GM12878 (cell line): Measurements from ENCODE around the gene SUFU. TPM values are rescaled to one million over a fixed set of nuclear protein-coding genes. Genes with fewer than 3 reads are reported as not detected.

Experiments used
- ATAC-seq: fragments of 200-7000 bp; cut with Tn5 transposase; 3 replicates; pipeline ENCODE4 v1.9.1; 2020; ENCODE audit warnings: mild to moderate bottlenecking, moderate library complexity
- BruUV-seq: library from RNA; stranded (reverse); fragments of 400-500 nt; replicated peaks from 2 replicates; lab custom pipeline; 2021; lab: Mats Ljungman, UMichigan
- CTCF ChIA-PET: fragments of 300-600 bp; sonication (Branson Sonifier 250); formaldehyde crosslinking; extraction: SDS; loops from one replicate; lab custom pipeline; 2021; ENCODE audit warnings: inconsistent platforms; lab: Yijun Ruan, JAX
- POLR2A ChIA-PET: fragments of 350-600 bp; formaldehyde crosslinking; extraction: SDS; loops from one replicate; lab custom pipeline; 2021; ENCODE audit warnings: inconsistent platforms; lab: Charles Lee
- RAD21 ChIA-PET: fragments of 300-600 bp; sonication (Branson Sonifier 250); formaldehyde crosslinking; loops from one replicate; lab custom pipeline; 2023; ENCODE audit warnings: antibody characterized with exemption; ENCODE audit not compliant: unreplicated experiment; lab: Charles Lee
- SMC1A ChIA-PET: fragments of 300-600 bp; sonication (Branson Sonifier 250); formaldehyde crosslinking; loops from one replicate; lab custom pipeline; 2023; ENCODE audit not compliant: unreplicated experiment, uncharacterized antibody; lab: Charles Lee
- DNase-seq: peaks from one replicate; pipeline ENCODE4 v3.0.0-alpha.2; 2011; ENCODE audit warnings: low read depth, low spot score
- FAIRE-seq: peaks from 3 replicates; lab custom pipeline; 2011; peaks lifted over from hg19 to GRCh38; lab: Jason Lieb, UNC
- H2AFZ ChIP-seq: 2 replicates; pipeline ENCODE4 v1.6.0; 2011; ENCODE audit warnings: low read depth, low read length, control low read depth; ENCODE audit not compliant: control insufficient read depth
- H3K27ac ChIP-seq: 2 replicates; pipeline ENCODE4 v1.5.1; 2011; ENCODE audit warnings: control low read depth; ENCODE audit not compliant: control insufficient read depth, insufficient read depth
- H3K27me3 ChIP-seq, 2 experiments: replicated peaks in 1 of 2; 2 replicates each; pipeline versions ENCODE4 v1.6.0 to v1.6.1; 2011; ENCODE audit warnings: low read length in 1 of 2; ENCODE audit not compliant: control insufficient read depth in 2 of 2, insufficient read depth in 2 of 2
- H3K36me3 ChIP-seq, 2 experiments: 2 replicates each; pipeline ENCODE4 v1.5.1; 2011; ENCODE audit warnings: low read length in 1 of 2; ENCODE audit not compliant: control insufficient read depth in 2 of 2, insufficient read depth in 2 of 2
- H3K4me1 ChIP-seq: 2 replicates; pipeline ENCODE4 v1.6.1; 2011; ENCODE audit warnings: mild to moderate bottlenecking, low read length, moderate library complexity, mixed read lengths; ENCODE audit not compliant: control insufficient read depth, insufficient read depth
- H3K4me2 ChIP-seq: 2 replicates; pipeline ENCODE4 v1.6.0; 2011; ENCODE audit warnings: control low read depth; ENCODE audit not compliant: control insufficient read depth, insufficient read depth
- H3K4me3 ChIP-seq: fragments of 200-600 bp; sonication (generic); 2 replicates; pipeline ENCODE4 v1.5.1; 2016
- H3K79me2 ChIP-seq: 2 replicates; pipeline ENCODE4 v1.6.0; 2011; ENCODE audit warnings: low read length; ENCODE audit not compliant: control insufficient read depth, insufficient read depth
- H3K9ac ChIP-seq: 2 replicates; pipeline ENCODE4 v1.8.0; 2011; ENCODE audit warnings: low read length, control low read depth, mixed read lengths; ENCODE audit not compliant: control insufficient read depth, insufficient read depth
- H3K9me3 ChIP-seq: replicated peaks from 3 replicates; pipeline ENCODE4 v1.5.1; 2011; ENCODE audit warnings: mild to moderate bottlenecking, low read length; ENCODE audit not compliant: control insufficient read depth, insufficient read depth
- H4K20me1 ChIP-seq: 2 replicates; pipeline ENCODE4 v1.6.0; 2011; ENCODE audit not compliant: control insufficient read depth, insufficient read depth
- EZH2 ChIP-seq: IDR thresholded peaks from 2 replicates; pipeline ENCODE4 v1.6.1; 2012; ENCODE audit warnings: low read depth, mild to moderate bottlenecking, control low read depth, inconsistent platforms, low read length, borderline replicate concordance; ENCODE audit not compliant: control insufficient read depth
- LARP7 ChIP-seq: fragments of 450-650 bp; IDR thresholded peaks from 2 replicates; pipeline ENCODE4 v1.6.1; 2017; ENCODE audit warnings: mild to moderate bottlenecking
- NRF1 ChIP-seq: conservative IDR thresholded peaks from 2 replicates; pipeline ENCODE4 v1.6.1; 2011; ENCODE audit warnings: mild to moderate bottlenecking, low read depth, low read length, improper control_type of control experiment
- POLR2AphosphoS2 ChIP-seq: IDR thresholded peaks from 2 replicates; pipeline ENCODE4 v1.6.1; 2011; ENCODE audit warnings: low read depth, mild to moderate bottlenecking, low read length, improper control_type of control experiment, moderate library complexity
- POLR2AphosphoS5 ChIP-seq: IDR thresholded peaks from 2 replicates; pipeline ENCODE4 v1.6.1; 2011; ENCODE audit warnings: mild to moderate bottlenecking, low read length, inconsistent platforms
- STAT1 ChIP-seq: fragments of 450-650 bp; conservative IDR thresholded peaks from 2 replicates; pipeline ENCODE4 v1.6.1; 2014; ENCODE audit warnings: antibody characterized with exemption, mild to moderate bottlenecking
- SUZ12 ChIP-seq: fragments of 200-600 bp; sonication (generic); IDR thresholded peaks from one replicate; pipeline ENCODE4 v1.6.1; 2018; ENCODE audit warnings: antibody characterized with exemption, mild to moderate bottlenecking; ENCODE audit not compliant: unreplicated experiment
- ZNF622 ChIP-seq: fragments of 450-650 bp; IDR thresholded peaks from 2 replicates; pipeline ENCODE4 v1.6.1; 2017; ENCODE audit warnings: mild to moderate bottlenecking, inconsistent platforms
- WGBS: methylation state at CpG from one replicate; pipeline ENCODE4 v1.1.6; 2016; ENCODE audit warnings: low lambda C conversion rate; ENCODE audit not compliant: insufficient replicate concordance, insufficient coverage; ENCODE audit errors: missing lambda C conversion rate; 5-methylcytosine and 5-hydroxymethylcytosine counted together
- in situ Hi-C: fragments of 300-500 bp; cut with MboI; formaldehyde crosslinking; loops from 9 replicates; pipeline ENCODE4 v1.14.3; 2018; ENCODE audit warnings: mixed read lengths
- intact Hi-C: fragments of 100-400 bp; cut with micrococcal nuclease; formaldehyde crosslinking; loops from one replicate; pipeline ENCODE4 v1.14.2; 2022; ENCODE audit not compliant: unreplicated experiment
- polyA plus RNA-seq, 11 experiments: library from polyadenylated mRNA; depleted of rRNA in 4 of 11; unstranded in 6 of 11; stranded (reverse) in 5 of 11; fragments of >200 nt; fragmentation: Nextera tagmentation in 4 of 11; fragmentation: Illumina TruSeq in 1 of 11; extraction: Ambion mirVana in 4 of 11; extraction: Trizol in 1 of 11; gene quantifications; 1 replicate in 1 of 11; 2 replicates in 10 of 11; pipeline versions ENCODE4 v1.2.1 to v1.2.3, GENCODE V29; 2011 to 2016; ENCODE audit warnings: inconsistent platforms in 2 of 11, missing spikeins in 2 of 11, low read depth in 1 of 11
- total RNA-seq, 4 experiments: library from RNA; depleted of rRNA in 3 of 4; stranded (reverse); fragments of >200 nt in 3 of 4; fragmentation: Illumina TruSeq in 1 of 4; extraction: Trizol in 1 of 4; gene quantifications; 2 replicates each; pipeline versions ENCODE4 v1.2.1 to v1.2.3, GENCODE V29; 2013 to 2021
- TF ChIP-seq, protein P1 (sequence below): fragments of 450-650 bp; IDR thresholded peaks from 2 replicates; pipeline ENCODE4 v1.6.1; 2016; ENCODE audit warnings: mild to moderate bottlenecking, moderate library complexity, borderline replicate concordance
- TF ChIP-seq, protein P2 (sequence below): IDR thresholded peaks from 2 replicates; pipeline ENCODE4 v1.6.1; 2011; ENCODE audit warnings: low read depth, mild to moderate bottlenecking, low read length, moderate library complexity, borderline replicate concordance; ENCODE audit errors: extremely low read depth
- TF ChIP-seq, protein P3 (sequence below): fragments of 450-650 bp; IDR thresholded peaks from 2 replicates; pipeline ENCODE4 v1.6.1; 2017; ENCODE audit warnings: mild to moderate bottlenecking, moderate library complexity
- TF ChIP-seq, protein P4 (sequence below): fragments of 450-650 bp; conservative IDR thresholded peaks from 2 replicates; pipeline ENCODE4 v1.6.1; 2017; ENCODE audit warnings: mild to moderate bottlenecking, moderate library complexity

Gene SUFU
- total and polyA plus RNA-seq, 10 of the 15 experiments (the other 5 are each of a cell fraction or from before 2014, with no cell fraction given): 0.68 to 7.7 (median 2.4) TPM

DNA sequence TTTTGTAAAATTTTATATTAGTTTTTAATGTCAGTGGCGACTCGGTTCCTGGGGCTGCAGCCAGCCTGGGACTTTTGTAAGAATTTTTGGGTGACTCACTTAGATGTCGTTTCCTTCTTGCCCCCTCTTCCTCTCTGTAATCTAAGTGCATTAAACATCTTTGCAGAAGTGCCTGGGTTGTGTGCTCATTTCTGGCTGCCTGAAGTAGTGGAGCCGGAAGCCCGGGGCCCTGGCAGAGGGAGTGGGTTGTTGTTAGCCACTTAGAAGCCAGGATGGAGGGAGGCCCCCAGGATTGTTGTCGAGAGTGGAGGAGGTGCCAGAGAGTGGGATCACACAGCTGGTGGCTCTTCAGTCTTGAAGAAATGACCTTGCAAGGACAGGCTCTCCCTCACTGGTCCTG, 129.5 kb downstream of the SUFU start (continued):
- TF ChIP-seq, protein P1, sequence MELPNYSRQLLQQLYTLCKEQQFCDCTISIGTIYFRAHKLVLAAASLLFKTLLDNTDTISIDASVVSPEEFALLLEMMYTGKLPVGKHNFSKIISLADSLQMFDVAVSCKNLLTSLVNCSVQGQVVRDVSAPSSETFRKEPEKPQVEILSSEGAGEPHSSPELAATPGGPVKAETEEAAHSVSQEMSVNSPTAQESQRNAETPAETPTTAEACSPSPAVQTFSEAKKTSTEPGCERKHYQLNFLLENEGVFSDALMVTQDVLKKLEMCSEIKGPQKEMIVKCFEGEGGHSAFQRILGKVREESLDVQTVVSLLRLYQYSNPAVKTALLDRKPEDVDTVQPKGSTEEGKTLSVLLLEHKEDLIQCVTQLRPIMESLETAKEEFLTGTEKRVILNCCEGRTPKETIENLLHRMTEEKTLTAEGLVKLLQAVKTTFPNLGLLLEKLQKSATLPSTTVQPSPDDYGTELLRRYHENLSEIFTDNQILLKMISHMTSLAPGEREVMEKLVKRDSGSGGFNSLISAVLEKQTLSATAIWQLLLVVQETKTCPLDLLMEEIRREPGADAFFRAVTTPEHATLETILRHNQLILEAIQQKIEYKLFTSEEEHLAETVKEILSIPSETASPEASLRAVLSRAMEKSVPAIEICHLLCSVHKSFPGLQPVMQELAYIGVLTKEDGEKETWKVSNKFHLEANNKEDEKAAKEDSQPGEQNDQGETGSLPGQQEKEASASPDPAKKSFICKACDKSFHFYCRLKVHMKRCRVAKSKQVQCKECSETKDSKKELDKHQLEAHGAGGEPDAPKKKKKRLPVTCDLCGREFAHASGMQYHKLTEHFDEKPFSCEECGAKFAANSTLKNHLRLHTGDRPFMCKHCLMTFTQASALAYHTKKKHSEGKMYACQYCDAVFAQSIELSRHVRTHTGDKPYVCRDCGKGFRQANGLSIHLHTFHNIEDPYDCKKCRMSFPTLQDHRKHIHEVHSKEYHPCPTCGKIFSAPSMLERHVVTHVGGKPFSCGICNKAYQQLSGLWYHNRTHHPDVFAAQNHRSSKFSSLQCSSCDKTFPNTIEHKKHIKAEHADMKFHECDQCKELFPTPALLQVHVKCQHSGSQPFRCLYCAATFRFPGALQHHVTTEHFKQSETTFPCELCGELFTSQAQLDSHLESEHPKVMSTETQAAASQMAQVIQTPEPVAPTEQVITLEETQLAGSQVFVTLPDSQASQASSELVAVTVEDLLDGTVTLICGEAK: no peak
- TF ChIP-seq, protein P2, sequence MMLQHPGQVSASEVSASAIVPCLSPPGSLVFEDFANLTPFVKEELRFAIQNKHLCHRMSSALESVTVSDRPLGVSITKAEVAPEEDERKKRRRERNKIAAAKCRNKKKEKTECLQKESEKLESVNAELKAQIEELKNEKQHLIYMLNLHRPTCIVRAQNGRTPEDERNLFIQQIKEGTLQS: no peak

DNA sequence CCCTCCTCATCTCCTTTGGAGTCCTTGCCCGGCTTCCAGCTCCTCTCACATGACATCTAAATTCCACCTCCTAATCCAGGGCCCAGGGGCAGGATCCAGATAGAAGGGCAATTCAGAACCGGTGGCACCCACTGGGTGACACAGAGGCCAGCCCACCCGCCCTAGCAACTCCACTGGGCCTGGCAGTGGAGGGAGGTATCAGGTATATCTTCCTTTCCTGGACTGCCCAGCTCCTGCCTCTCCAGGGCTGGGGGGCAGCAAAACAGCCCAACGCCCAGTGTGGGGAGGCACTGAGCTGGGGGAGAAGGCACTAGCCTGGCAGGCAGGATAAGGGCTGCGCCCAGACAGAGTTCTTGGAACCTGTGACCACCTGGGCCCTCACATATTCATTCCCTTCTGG, 130.1 kb downstream of the SUFU start:
- no peak for FAIRE-seq
- no TSS peak for BruUV-seq
- CTCF ChIA-PET: no interaction called here

More for the DNA sequence above, 130.1 kb downstream of the SUFU start:
- Histone ChIP-seq H3K4me1 (no peaks in the 10 kb centered on the region), H4K20me1 (no peaks in the 10 kb centered on the region), H3K27ac (no peak overlapping the region), H2AFZ (no peak overlapping the region), H3K9ac (no peak overlapping the region), H3K4me2 (no peak overlapping the region), H3K9me3 (no peaks in the 10 kb centered on the region), H3K79me2 (no peaks in the 10 kb centered on the region), H3K27me3 (no peaks in the 10 kb centered on the region), H3K4me3 (no peak overlapping the region), H3K36me3 (no peaks in the 10 kb centered on the region; a peak in 1 of 4 replicates)
- POLR2A ChIA-PET: interaction anchor here (0.5 kb wide), 1 partner anchor 30 kb away, joined by 5 read pairs; no protein-coding TSS in a partner anchor
- in situ Hi-C loops: no loop called here
- RAD21 ChIA-PET: no interaction called here
- intact Hi-C loops: no loop called here
- no peak for ATAC-seq
- no peak for DNase-seq
- 68% methylated on average over 5 of the region's 5 CpGs for WGBS
- SMC1A ChIA-PET: interaction anchor here (1.0 kb wide), 1 partner anchor 24 kb away, joined by 3 read pairs; no protein-coding TSS in a partner anchor
- TF ChIP-seq, protein P3, sequence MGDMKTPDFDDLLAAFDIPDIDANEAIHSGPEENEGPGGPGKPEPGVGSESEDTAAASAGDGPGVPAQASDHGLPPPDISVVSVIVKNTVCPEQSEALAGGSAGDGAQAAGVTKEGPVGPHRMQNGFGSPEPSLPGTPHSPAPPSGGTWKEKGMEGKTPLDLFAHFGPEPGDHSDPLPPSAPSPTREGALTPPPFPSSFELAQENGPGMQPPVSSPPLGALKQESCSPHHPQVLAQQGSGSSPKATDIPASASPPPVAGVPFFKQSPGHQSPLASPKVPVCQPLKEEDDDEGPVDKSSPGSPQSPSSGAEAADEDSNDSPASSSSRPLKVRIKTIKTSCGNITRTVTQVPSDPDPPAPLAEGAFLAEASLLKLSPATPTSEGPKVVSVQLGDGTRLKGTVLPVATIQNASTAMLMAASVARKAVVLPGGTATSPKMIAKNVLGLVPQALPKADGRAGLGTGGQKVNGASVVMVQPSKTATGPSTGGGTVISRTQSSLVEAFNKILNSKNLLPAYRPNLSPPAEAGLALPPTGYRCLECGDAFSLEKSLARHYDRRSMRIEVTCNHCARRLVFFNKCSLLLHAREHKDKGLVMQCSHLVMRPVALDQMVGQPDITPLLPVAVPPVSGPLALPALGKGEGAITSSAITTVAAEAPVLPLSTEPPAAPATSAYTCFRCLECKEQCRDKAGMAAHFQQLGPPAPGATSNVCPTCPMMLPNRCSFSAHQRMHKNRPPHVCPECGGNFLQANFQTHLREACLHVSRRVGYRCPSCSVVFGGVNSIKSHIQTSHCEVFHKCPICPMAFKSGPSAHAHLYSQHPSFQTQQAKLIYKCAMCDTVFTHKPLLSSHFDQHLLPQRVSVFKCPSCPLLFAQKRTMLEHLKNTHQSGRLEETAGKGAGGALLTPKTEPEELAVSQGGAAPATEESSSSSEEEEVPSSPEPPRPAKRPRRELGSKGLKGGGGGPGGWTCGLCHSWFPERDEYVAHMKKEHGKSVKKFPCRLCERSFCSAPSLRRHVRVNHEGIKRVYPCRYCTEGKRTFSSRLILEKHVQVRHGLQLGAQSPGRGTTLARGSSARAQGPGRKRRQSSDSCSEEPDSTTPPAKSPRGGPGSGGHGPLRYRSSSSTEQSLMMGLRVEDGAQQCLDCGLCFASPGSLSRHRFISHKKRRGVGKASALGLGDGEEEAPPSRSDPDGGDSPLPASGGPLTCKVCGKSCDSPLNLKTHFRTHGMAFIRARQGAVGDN: no peak
- TF ChIP-seq ZNF622 (no peak), NRF1 (no peak), POLR2AphosphoS2 (no peak), POLR2AphosphoS5 (no peak), LARP7 (no peak), EZH2 (no peak), STAT1 (no peak), SUZ12 (no peak)
- TF ChIP-seq, protein P4, sequence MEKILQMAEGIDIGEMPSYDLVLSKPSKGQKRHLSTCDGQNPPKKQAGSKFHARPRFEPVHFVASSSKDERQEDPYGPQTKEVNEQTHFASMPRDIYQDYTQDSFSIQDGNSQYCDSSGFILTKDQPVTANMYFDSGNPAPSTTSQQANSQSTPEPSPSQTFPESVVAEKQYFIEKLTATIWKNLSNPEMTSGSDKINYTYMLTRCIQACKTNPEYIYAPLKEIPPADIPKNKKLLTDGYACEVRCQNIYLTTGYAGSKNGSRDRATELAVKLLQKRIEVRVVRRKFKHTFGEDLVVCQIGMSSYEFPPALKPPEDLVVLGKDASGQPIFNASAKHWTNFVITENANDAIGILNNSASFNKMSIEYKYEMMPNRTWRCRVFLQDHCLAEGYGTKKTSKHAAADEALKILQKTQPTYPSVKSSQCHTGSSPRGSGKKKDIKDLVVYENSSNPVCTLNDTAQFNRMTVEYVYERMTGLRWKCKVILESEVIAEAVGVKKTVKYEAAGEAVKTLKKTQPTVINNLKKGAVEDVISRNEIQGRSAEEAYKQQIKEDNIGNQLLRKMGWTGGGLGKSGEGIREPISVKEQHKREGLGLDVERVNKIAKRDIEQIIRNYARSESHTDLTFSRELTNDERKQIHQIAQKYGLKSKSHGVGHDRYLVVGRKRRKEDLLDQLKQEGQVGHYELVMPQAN: no peak
